ENCODE results near the gene AIP.

AIP gene

GRCh38 chr11:67434395-67434881, 48.4 kb upstream of the AIP start:
- CTCF ChIA-PET: interaction anchor here (1.6 kb wide), 1 partner anchor 33 kb away, joined by 5 read pairs; the partner anchor contains the start of gene PPP1CA
- peaks cover 5 to 86% of the 10 kb centered on the region in 2 experiments; a peak in 2 of 3 replicates for H3K36me3 ChIP-seq (ENCODE audit: control insufficient read depth in 2 of 2, insufficient read depth in 1 of 2, low read length in 2 of 2)
- no peak overlapping the region for H3K4me3 ChIP-seq (ENCODE audit: low read depth, low read length)
- no peak for TF ChIP-seq ZNF311 (tag by site-specific recombination; IDR thresholded peaks at IDR 0.05; ENCODE audit: borderline replicate concordance)
- TF ChIP-seq ZNF596 (tag by site-specific recombination; IDR thresholded peaks at IDR 0.05): no peak
- TF ChIP-seq, protein P1, sequence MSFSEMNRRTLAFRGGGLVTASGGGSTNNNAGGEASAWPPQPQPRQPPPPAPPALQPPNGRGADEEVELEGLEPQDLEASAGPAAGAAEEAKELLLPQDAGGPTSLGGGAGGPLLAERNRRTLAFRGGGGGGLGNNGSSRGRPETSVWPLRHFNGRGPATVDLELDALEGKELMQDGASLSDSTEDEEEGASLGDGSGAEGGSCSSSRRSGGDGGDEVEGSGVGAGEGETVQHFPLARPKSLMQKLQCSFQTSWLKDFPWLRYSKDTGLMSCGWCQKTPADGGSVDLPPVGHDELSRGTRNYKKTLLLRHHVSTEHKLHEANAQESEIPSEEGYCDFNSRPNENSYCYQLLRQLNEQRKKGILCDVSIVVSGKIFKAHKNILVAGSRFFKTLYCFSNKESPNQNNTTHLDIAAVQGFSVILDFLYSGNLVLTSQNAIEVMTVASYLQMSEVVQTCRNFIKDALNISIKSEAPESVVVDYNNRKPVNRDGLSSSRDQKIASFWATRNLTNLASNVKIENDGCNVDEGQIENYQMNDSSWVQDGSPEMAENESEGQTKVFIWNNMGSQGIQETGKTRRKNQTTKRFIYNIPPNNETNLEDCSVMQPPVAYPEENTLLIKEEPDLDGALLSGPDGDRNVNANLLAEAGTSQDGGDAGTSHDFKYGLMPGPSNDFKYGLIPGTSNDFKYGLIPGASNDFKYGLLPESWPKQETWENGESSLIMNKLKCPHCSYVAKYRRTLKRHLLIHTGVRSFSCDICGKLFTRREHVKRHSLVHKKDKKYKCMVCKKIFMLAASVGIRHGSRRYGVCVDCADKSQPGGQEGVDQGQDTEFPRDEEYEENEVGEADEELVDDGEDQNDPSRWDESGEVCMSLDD (tag by site-specific recombination; IDR thresholded peaks at IDR 0.05): no peak
- no peak for TF ChIP-seq ZNF404 (tag by site-specific recombination; IDR thresholded peaks at IDR 0.05)
- no peak for TF ChIP-seq ZNF521 (tag by site-specific recombination; IDR thresholded peaks at IDR 0.05)
- H3K9me3 ChIP-seq (ENCODE audit: control insufficient read depth, insufficient read depth, low read depth, low read length): no peaks in the 10 kb centered on the region
- H3K4me1 ChIP-seq (ENCODE audit: control insufficient read depth, insufficient read depth, low read length): 0 out of 2 replicates have a peak, but pooled peaks cover 1% of the 10 kb centered on the region
- POLR2A ChIA-PET: interaction anchor here (0.7 kb wide), 1 partner anchor 14 kb away, joined by 3 read pairs; no protein-coding TSS in a partner anchor
- H3K27ac ChIP-seq (ENCODE audit: extremely low read depth, low read depth, low read length): no peak overlapping the region

GRCh38 chr11:67435031-67435726, 47.6 kb upstream of the AIP start:
- ChIA-PET CTCF (interaction anchor here (1.6 kb wide), 1 partner anchor 34 kb away, joined by 5 read pairs; the partner anchor contains the start of gene PPP1CA), POLR2A (interaction anchor here (1.0 kb wide), 1 partner anchor 34 kb away, joined by 3 read pairs; the partner anchor contains the start of gene TMEM134)
- Histone ChIP-seq H3K4me3 (ENCODE audit: low read depth, low read length) (no peak overlapping the region), H3K9me3 (ENCODE audit: control insufficient read depth, insufficient read depth, low read depth, low read length) (no peaks in the 10 kb centered on the region), H3K4me1 (ENCODE audit: control insufficient read depth, insufficient read depth, low read length) (no peaks in the 10 kb centered on the region), H3K36me3 (ENCODE audit: control insufficient read depth in 2 of 2, insufficient read depth in 1 of 2, low read length in 2 of 2) (peaks cover 4 to 88% of the 10 kb centered on the region in 2 experiments; a peak in 2 of 3 replicates), H3K27ac (ENCODE audit: extremely low read depth, low read depth, low read length) (no peak overlapping the region)
- TF ChIP-seq ZNF629 (tag by site-specific recombination; IDR thresholded peaks at IDR 0.05) (no peak), SCRT2 (tag by site-specific recombination; IDR thresholded peaks at IDR 0.05) (no peak), EGR2 (tag by site-specific recombination; IDR thresholded peaks at IDR 0.05; ENCODE audit: low read depth) (peak; percentile 67), ZNF580 (tag by site-specific recombination; IDR thresholded peaks at IDR 0.05) (no peak), ZNF837 (tag by site-specific recombination; IDR thresholded peaks at IDR 0.05) (no peak), ZNF623 (tag by site-specific recombination; IDR thresholded peaks at IDR 0.05) (no peak), ZNF518A (tag by site-specific recombination; conservative IDR thresholded peaks at IDR 0.05; ENCODE audit: low read depth) (no peak), PRDM6 (tag by site-specific recombination; IDR thresholded peaks at IDR 0.05) (no peak), ZNF48 (tag by site-specific recombination; IDR thresholded peaks at IDR 0.05) (no peak)
- TF ChIP-seq, protein P2, sequence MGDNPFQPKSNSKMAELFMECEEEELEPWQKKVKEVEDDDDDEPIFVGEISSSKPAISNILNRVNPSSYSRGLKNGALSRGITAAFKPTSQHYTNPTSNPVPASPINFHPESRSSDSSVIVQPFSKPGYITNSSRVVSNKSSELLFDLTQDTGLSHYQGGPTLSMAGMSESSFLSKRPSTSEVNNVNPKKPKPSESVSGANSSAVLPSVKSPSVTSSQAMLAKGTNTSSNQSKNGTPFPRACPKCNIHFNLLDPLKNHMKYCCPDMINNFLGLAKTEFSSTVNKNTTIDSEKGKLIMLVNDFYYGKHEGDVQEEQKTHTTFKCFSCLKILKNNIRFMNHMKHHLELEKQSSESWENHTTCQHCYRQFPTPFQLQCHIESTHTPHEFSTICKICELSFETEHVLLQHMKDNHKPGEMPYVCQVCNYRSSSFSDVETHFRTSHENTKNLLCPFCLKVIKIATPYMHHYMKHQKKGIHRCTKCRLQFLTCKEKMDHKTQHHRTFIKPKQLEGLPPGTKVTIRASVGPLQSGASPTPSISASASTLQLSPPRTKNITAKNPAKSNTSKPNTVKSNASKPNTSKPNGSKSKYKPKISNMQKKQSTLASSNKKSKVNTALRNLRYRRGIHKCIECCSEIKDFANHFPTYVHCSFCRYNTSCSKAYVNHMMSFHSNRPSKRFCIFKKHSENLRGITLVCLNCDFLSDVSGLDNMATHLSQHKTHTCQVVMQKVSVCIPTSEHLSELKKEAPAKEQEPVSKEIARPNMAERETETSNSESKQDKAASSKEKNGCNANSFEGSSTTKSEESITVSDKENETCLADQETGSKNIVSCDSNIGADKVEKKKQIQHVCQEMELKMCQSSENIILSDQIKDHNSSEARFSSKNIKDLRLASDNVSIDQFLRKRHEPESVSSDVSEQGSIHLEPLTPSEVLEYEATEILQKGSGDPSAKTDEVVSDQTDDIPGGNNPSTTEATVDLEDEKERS (tag by site-specific recombination; IDR thresholded peaks at IDR 0.05): no peak
- TF ChIP-seq, protein P3, sequence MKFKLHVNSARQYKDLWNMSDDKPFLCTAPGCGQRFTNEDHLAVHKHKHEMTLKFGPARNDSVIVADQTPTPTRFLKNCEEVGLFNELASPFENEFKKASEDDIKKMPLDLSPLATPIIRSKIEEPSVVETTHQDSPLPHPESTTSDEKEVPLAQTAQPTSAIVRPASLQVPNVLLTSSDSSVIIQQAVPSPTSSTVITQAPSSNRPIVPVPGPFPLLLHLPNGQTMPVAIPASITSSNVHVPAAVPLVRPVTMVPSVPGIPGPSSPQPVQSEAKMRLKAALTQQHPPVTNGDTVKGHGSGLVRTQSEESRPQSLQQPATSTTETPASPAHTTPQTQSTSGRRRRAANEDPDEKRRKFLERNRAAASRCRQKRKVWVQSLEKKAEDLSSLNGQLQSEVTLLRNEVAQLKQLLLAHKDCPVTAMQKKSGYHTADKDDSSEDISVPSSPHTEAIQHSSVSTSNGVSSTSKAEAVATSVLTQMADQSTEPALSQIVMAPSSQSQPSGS (tag by site-specific recombination; IDR thresholded peaks at IDR 0.05; ENCODE audit: low read depth): no peak

Measured in HEK293 (cell line).